ENCODE data around the gene ITGA8.

ITGA8 gene

GRCh38 chr10:15550950-15551349, 168.8 kb downstream of the ITGA8 start:
- DNase-seq (ENCODE audit: low spot score) = no peak

GRCh38 chr10:15548331-15548730, 171.4 kb downstream of the ITGA8 start:
- TF ChIP-seq CTCF (IDR thresholded peaks at IDR 0.05; ENCODE audit: extremely low read depth, insufficient read depth, missing control alignments) = no peak
- no peak for DNase-seq (ENCODE audit: low spot score)
- in situ Hi-C loops (cut with MboI; ENCODE audit: low pct_unique_long_range_greater_than_20kb, low sequenced_read_pairs, unreplicated experiment) = no loop called here

More at GRCh38 chr10:15550950-15551349, 168.8 kb downstream of the ITGA8 start:
- in situ Hi-C loops (cut with MboI; ENCODE audit: low pct_unique_long_range_greater_than_20kb, low sequenced_read_pairs, unreplicated experiment) = no loop called here
- TF ChIP-seq CTCF (IDR thresholded peaks at IDR 0.05; ENCODE audit: extremely low read depth, insufficient read depth, missing control alignments) = no peak

DNA sequence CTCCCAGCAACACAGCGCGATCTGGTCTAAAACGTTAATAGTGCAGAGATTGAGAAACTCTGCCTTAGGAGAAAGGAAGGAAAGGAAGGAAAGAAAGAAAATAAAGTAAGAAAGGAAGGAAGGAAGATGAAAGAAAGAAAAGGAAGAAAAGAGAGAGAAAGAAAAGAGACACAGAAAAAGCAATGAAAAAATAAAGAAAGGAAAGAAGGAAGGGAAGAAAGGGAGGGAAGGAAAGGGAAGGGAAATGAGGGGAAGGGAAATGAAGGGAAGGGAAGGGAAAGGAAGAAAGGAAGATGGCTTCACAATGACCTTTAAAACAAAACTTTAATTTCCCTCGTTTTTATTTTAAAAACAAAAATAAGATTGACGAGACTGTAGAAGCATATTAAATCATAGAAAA, 173.1 kb downstream of the ITGA8 start:
- no peak for DNase-seq (ENCODE audit: low spot score)
- in situ Hi-C loops (cut with MboI; ENCODE audit: low pct_unique_long_range_greater_than_20kb, low sequenced_read_pairs, unreplicated experiment) = no loop called here
- TF ChIP-seq CTCF (IDR thresholded peaks at IDR 0.05; ENCODE audit: extremely low read depth, insufficient read depth, missing control alignments) = no peak

DNA sequence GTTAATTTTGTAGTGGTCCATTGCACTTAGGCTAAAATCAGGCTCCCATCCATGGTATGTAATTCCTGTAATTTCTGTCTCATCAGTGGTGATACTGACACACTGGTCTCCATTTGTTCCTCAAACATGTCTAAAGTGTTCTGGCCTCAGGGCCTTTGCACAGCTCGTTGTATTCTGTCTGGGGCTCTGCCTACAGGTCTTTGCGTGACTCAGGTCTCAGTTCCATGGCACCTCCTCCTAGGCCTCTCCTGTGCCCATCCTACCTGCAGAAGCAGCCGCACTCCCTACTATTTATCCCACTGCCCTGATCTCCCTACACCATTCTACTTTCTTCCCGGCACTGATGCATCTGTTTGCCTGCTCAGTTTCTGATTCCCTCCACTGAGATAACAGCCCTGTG, 173.8 kb downstream of the ITGA8 start:
- no peak for DNase-seq (ENCODE audit: low spot score)
- in situ Hi-C loops (cut with MboI; ENCODE audit: low pct_unique_long_range_greater_than_20kb, low sequenced_read_pairs, unreplicated experiment) = no loop called here
- TF ChIP-seq CTCF (IDR thresholded peaks at IDR 0.05; ENCODE audit: extremely low read depth, insufficient read depth, missing control alignments) = no peak

- no peak for TF ChIP-seq CTCF (IDR thresholded peaks at IDR 0.05; ENCODE audit: extremely low read depth, insufficient read depth, missing control alignments)
- in situ Hi-C loops (cut with MboI; ENCODE audit: low pct_unique_long_range_greater_than_20kb, low sequenced_read_pairs, unreplicated experiment) = no loop called here
- no peak for DNase-seq (ENCODE audit: low spot score)
Observed at GRCh38 chr10:15545266-15545665, 174.5 kb downstream of the ITGA8 start.

GRCh38 chr10:15543994-15544393, 175.7 kb downstream of the ITGA8 start:
- no peak for TF ChIP-seq CTCF (IDR thresholded peaks at IDR 0.05; ENCODE audit: extremely low read depth, insufficient read depth, missing control alignments)
- no peak for DNase-seq (ENCODE audit: low spot score)
- in situ Hi-C loops (cut with MboI; ENCODE audit: low pct_unique_long_range_greater_than_20kb, low sequenced_read_pairs, unreplicated experiment) = no loop called here

DNA sequence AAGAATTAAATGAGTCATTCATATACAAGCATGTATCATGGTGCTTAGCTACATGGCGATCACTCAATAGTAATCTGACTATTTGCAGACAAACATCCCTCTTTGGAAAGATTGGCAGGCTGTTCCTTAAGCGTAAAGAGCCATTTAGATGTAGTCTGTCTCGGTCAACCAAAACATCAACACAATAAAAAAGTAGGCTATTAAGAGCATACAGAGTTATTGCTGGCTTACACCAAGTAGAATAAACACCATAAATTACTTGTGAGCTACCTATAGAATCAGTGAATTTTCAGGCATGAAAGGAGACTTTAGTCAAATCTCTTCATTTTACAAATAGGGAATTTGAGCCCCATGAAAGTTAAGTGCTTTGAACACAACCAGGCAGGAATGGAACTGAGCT, 176.9 kb downstream of the ITGA8 start:
- in situ Hi-C loops (cut with MboI; ENCODE audit: low pct_unique_long_range_greater_than_20kb, low sequenced_read_pairs, unreplicated experiment) = no loop called here
- no peak for TF ChIP-seq CTCF (IDR thresholded peaks at IDR 0.05; ENCODE audit: extremely low read depth, insufficient read depth, missing control alignments)
- no peak for DNase-seq (ENCODE audit: low spot score)

All from GM13977 (cell line).